Neuronal stem cell (in vitro differentiated cells): ENCODE results near the gene ELMO1.
A peak's percentile ranks its signal among the peaks of the same experiment; 100 is the strongest.

Source experiments
- DNase-seq: peaks from one replicate; pipeline ENCODE4 v3.0.0-alpha.2; 2013; ENCODE audit warnings: low spot score
- H2AFZ ChIP-seq: one replicate; pipeline ENCODE4 v1.6.1; 2013; ENCODE audit warnings: mild to moderate bottlenecking, low read length, inconsistent platforms
- H2AK5ac ChIP-seq: 2 replicates; pipeline ENCODE4 v1.6.1; 2013; ENCODE audit warnings: low read depth, mild to moderate bottlenecking, inconsistent platforms, low read length, moderate library complexity, mixed read lengths
- H2BK120ac ChIP-seq: 2 replicates; pipeline ENCODE4 v1.6.1; 2013; ENCODE audit warnings: low read depth, mild to moderate bottlenecking, inconsistent platforms, low read length, moderate library complexity, mixed read lengths
- H2BK12ac ChIP-seq: one replicate; pipeline ENCODE4 v1.6.1; 2013; ENCODE audit warnings: low read length, inconsistent platforms
- H2BK15ac ChIP-seq: 2 replicates; pipeline ENCODE4 v1.6.1; 2013; ENCODE audit warnings: mild to moderate bottlenecking, low read length, inconsistent platforms, mixed read lengths
- H2BK5ac ChIP-seq: one replicate; pipeline ENCODE4 v1.6.1; 2013; ENCODE audit warnings: inconsistent platforms, mild to moderate bottlenecking, low read length, moderate library complexity
- H3K14ac ChIP-seq: one replicate; pipeline ENCODE4 v1.6.1; 2013; ENCODE audit warnings: low read length, inconsistent platforms
- H3K18ac ChIP-seq: 2 replicates; pipeline ENCODE4 v1.6.1; 2013; ENCODE audit warnings: low read length, inconsistent platforms
- H3K23ac ChIP-seq: 2 replicates; pipeline ENCODE4 v1.6.1; 2013; ENCODE audit warnings: low read depth, mild to moderate bottlenecking, mixed read lengths, low read length, inconsistent platforms; ENCODE audit not compliant: poor library complexity
- H3K27ac ChIP-seq: replicated peaks from 3 replicates; pipeline ENCODE4 v1.5.1; 2013; ENCODE audit warnings: low read length, inconsistent platforms
- H3K27me3 ChIP-seq, 3 experiments: 2 replicates each; pipeline ENCODE4 v1.6.1; 2013; ENCODE audit warnings: low read length in 3 of 3, mild to moderate bottlenecking in 2 of 3, inconsistent platforms in 1 of 3, low read depth in 1 of 3, mixed read lengths in 1 of 3, moderate library complexity in 1 of 3; ENCODE audit not compliant: control insufficient read depth in 3 of 3, insufficient read depth in 3 of 3
- H3K36me3 ChIP-seq, 2 donors: replicated peaks in 1 of 2; 2 replicates each; pipeline ENCODE4 v1.6.1; 2013; ENCODE audit warnings: low read length in 2 of 2; ENCODE audit not compliant: control insufficient read depth in 2 of 2, insufficient read depth in 2 of 2
- H3K4ac ChIP-seq: 2 replicates; pipeline ENCODE4 v1.6.1; 2013; ENCODE audit warnings: inconsistent platforms, mild to moderate bottlenecking, low read length, moderate library complexity
- H3K4me1 ChIP-seq, 2 donors: 1 replicate in 1 of 2; 2 replicates in 1 of 2; pipeline ENCODE4 v1.6.1; 2013; ENCODE audit warnings: low read length in 2 of 2, low read depth in 1 of 2; ENCODE audit not compliant: control insufficient read depth in 2 of 2, insufficient read depth in 1 of 2
- H3K4me2 ChIP-seq: one replicate; pipeline ENCODE4 v1.6.1; 2013; ENCODE audit warnings: mild to moderate bottlenecking, low read length, inconsistent platforms; ENCODE audit not compliant: insufficient read depth, poor library complexity, severe bottlenecking
- H3K4me3 ChIP-seq, 2 donors: 2 replicates each; pipeline ENCODE4 v1.5.1; 2013; ENCODE audit warnings: low read length in 2 of 2, mild to moderate bottlenecking in 2 of 2, inconsistent platforms in 1 of 2, moderate library complexity in 1 of 2
- H3K79me1 ChIP-seq: one replicate; pipeline ENCODE4 v1.6.1; 2013; ENCODE audit warnings: low read depth, mild to moderate bottlenecking, inconsistent platforms, low read length, moderate library complexity
- H3K9ac ChIP-seq: one replicate; pipeline ENCODE4 v1.6.1; 2013; ENCODE audit warnings: mild to moderate bottlenecking, low read depth, low read length, inconsistent platforms; ENCODE audit not compliant: poor library complexity
- H3K9me3 ChIP-seq, 2 donors: replicated peaks in 1 of 2; 2 replicates each; pipeline versions ENCODE3 to v1.6.1; 2013; ENCODE audit warnings: low read length in 2 of 2, mild to moderate bottlenecking in 2 of 2, inconsistent platforms in 1 of 2, low read depth in 1 of 2, mixed read lengths in 1 of 2, moderate library complexity in 1 of 2; ENCODE audit not compliant: control insufficient read depth in 2 of 2, insufficient read depth in 1 of 2
- H4K8ac ChIP-seq: one replicate; pipeline ENCODE4 v1.6.1; 2013; ENCODE audit warnings: low read depth, mild to moderate bottlenecking, inconsistent platforms, low read length, moderate library complexity
- H4K91ac ChIP-seq: one replicate; pipeline ENCODE4 v1.6.1; 2013; ENCODE audit warnings: low read length, low read depth, mild to moderate bottlenecking, inconsistent platforms; ENCODE audit not compliant: poor library complexity
- WGBS, 2 donors: extraction: QIAGEN DNeasy Blood & Tissue Kit; methylation state at CpG; one replicate each; pipeline ENCODE4 v1.1.7; 2013; ENCODE audit warnings: missing lambda C conversion rate in 2 of 2, mixed read lengths in 1 of 2; ENCODE audit not compliant: insufficient read length in 2 of 2, insufficient replicate concordance in 1 of 2; ENCODE audit errors: extremely low coverage in 2 of 2; 5-methylcytosine and 5-hydroxymethylcytosine counted together

ELMO1 gene

DNA sequence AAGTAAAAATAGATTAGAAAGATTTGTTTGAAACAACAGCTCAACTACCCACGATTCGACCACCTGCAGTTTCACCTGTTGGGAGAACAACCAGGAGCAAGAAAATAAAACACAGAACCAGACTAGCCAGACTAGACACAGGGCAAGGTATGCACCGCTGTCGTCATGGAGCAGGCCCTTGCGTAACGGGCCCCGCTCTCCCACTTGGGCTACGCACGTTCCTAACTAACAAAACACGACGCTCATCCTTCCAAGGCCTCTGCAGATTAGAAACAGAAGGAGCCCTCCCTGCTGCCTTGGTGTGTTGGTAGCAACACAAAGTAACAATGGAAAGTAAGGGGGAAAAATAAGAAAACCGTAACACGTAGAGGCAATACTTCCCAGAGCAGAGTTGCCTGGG lies 45.1 kb upstream of the ELMO1 start:
- no peak overlapping the region for H3K18ac ChIP-seq
- H4K91ac ChIP-seq: no peak overlapping the region
- H2BK15ac ChIP-seq: no peak overlapping the region
- no peak for DNase-seq
- no peaks in the 10 kb centered on the region for H3K79me1 ChIP-seq
- H2AFZ ChIP-seq: peak overlapping the region; percentile 36
- H3K4me2 ChIP-seq: no peak overlapping the region
- no peaks in the 10 kb centered on the region for H3K36me3 ChIP-seq
- no peak overlapping the region for H3K23ac ChIP-seq
- H3K9me3 ChIP-seq: peaks cover 0 to 6% of the 10 kb centered on the region in 2 donors
- H2BK12ac ChIP-seq: no peak overlapping the region
- H3K4me3 ChIP-seq: no peak overlapping the region
- H2BK5ac ChIP-seq: no peak overlapping the region
- no CpG with 5 or more reads among the region's 13 CpGs for WGBS, 2 donors
- H3K27ac ChIP-seq: no peak overlapping the region
- no peaks in the 10 kb centered on the region for H3K27me3 ChIP-seq
- no peak overlapping the region for H4K8ac ChIP-seq
- no peak overlapping the region for H2BK120ac ChIP-seq
- H2AK5ac ChIP-seq: no peak overlapping the region
- H3K4me1 ChIP-seq: no peaks in the 10 kb centered on the region
- no peak overlapping the region for H3K14ac ChIP-seq
- no peak overlapping the region for H3K4ac ChIP-seq
- no peak overlapping the region for H3K9ac ChIP-seq

- Histone ChIP-seq H4K8ac (no peak overlapping the region), H2AFZ (no peak overlapping the region), H3K4ac (no peak overlapping the region), H3K14ac (no peak overlapping the region), H2BK5ac (no peak overlapping the region), H3K27me3 (no peaks in the 10 kb centered on the region), H3K9ac (no peak overlapping the region), H3K23ac (no peak overlapping the region), H3K79me1 (no peaks in the 10 kb centered on the region), H2BK12ac (no peak overlapping the region), H2AK5ac (no peak overlapping the region), H2BK15ac (no peak overlapping the region), H3K18ac (no peak overlapping the region), H4K91ac (no peak overlapping the region), H3K36me3 (no peaks in the 10 kb centered on the region), H3K27ac (no peak overlapping the region), H3K4me2 (no peak overlapping the region), H3K9me3 (peaks cover 0 to 12% of the 10 kb centered on the region in 2 donors), H3K4me1 (no peaks in the 10 kb centered on the region), H2BK120ac (no peak overlapping the region), H3K4me3 (no peak overlapping the region)
- DNase-seq: no peak
- WGBS, 2 donors: no CpG with 5 or more reads among the region's 3 CpGs
Measured at GRCh38 chr7:37493123-37493522, 44.5 kb upstream of the ELMO1 start.

DNA sequence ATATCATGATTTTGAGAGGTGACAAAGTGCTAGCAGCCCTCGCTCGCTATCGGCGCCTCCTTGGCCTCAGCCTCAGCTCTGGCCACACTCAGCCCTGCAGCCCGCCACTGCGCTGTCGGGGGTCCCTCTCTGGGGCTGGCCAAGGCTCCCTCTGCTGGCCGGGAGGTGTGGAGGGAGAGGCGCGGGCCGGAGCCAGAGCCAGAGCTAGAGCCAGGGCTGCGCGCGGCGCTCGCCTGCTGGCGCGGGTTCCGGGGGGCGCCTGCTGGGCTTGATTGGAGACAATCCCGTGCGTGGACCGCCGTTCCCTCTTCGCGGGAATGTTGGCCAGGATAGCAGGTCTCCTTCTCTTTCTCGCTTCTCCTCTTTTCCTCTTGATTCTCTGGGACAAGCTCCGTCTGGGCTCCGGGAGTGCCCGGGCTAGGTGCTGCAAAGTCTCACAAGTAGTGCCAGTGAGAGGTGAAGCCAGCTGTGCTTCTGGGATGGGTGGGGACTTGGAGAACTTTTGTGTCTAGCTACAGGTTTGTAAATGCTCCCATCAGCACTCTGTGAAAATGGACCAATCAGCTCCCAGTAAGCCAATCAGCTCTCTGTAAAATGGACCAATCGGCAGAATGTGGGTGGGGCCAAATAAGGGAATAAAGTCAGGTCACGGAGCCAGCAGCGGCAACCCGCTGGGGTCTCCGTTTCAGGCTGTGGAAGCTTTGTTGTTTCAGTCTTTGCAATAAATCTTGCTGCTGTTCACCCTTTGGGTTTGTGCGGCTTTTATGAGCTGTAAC lies 43.4 kb upstream of the ELMO1 start:
- Histone ChIP-seq H4K8ac (no peak overlapping the region), H2BK120ac (no peak overlapping the region), H3K79me1 (no peaks in the 10 kb centered on the region), H3K27ac (no peak overlapping the region), H3K4me3 (no peak overlapping the region), H2BK15ac (no peak overlapping the region), H3K14ac (no peak overlapping the region), H3K27me3 (no peaks in the 10 kb centered on the region), H2AFZ (peak overlapping the region; percentile 18), H3K4me1 (no peaks in the 10 kb centered on the region), H3K4ac (no peak overlapping the region), H2BK12ac (no peak overlapping the region), H4K91ac (no peak overlapping the region), H3K9me3 (peaks cover 2 to 16% of the 10 kb centered on the region in 2 donors), H3K4me2 (no peak overlapping the region), H2AK5ac (peak overlapping the region; percentile 90), H2BK5ac (no peak overlapping the region), H3K36me3 (no peaks in the 10 kb centered on the region), H3K18ac (no peak overlapping the region), H3K23ac (no peak overlapping the region), H3K9ac (no peak overlapping the region)
- DNase-seq: peak; percentile 50
- no CpG with 5 or more reads among the region's 36 CpGs for WGBS, 2 donors

DNA sequence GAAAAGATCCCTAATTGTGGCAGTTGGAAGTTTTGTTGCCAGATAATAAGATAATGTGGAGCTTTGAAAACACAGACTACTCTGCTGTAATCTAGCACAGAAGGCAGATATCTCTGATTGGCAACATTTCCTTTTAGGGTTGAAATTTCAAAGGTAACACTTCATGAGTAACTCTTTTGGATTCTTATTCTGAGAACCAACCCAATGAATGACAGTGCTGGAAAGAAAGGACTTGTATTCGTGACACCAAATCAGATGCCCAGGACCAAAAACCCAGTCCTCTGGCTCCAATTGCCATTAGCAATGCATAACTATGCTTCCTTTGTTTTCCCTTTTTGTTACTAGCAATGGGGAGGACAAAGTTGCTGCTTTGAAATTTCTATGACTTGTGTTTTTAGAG lies 41.0 kb upstream of the ELMO1 start:
- H3K9ac ChIP-seq: no peak overlapping the region
- no peak overlapping the region for H2BK120ac ChIP-seq
- no peak overlapping the region for H2BK15ac ChIP-seq
- no peaks in the 10 kb centered on the region for H3K36me3 ChIP-seq
- no peaks in the 10 kb centered on the region for H3K79me1 ChIP-seq
- no CpG with 5 or more reads among the region's 1 CpG for WGBS, 2 donors
- H3K14ac ChIP-seq: no peak overlapping the region
- H3K27ac ChIP-seq: no peak overlapping the region
- no peak overlapping the region for H4K91ac ChIP-seq
- peak overlapping the region; percentile 11 for H2AFZ ChIP-seq
- no peak overlapping the region for H3K4ac ChIP-seq
- no peak overlapping the region for H2BK12ac ChIP-seq
- no peak overlapping the region for H4K8ac ChIP-seq
- no peak overlapping the region for H3K18ac ChIP-seq
- no peak overlapping the region for H3K23ac ChIP-seq
- H3K9me3 ChIP-seq: peaks cover 2 to 16% of the 10 kb centered on the region in 2 donors
- H2AK5ac ChIP-seq: no peak overlapping the region
- H3K4me1 ChIP-seq: no peaks in the 10 kb centered on the region
- H3K27me3 ChIP-seq: no peaks in the 10 kb centered on the region
- H3K4me2 ChIP-seq: no peak overlapping the region
- H2BK5ac ChIP-seq: no peak overlapping the region
- no peak overlapping the region for H3K4me3 ChIP-seq
- DNase-seq: no peak
